ENCODE measurements around the gene DHRS12. TPM values are rescaled to one million over a fixed set of nuclear protein-coding genes. Genes with fewer than 3 reads are reported as not detected.

Gene DHRS12
- total RNA-seq, 1 experiment from 2014 or later, result 8.8 TPM

DNA sequence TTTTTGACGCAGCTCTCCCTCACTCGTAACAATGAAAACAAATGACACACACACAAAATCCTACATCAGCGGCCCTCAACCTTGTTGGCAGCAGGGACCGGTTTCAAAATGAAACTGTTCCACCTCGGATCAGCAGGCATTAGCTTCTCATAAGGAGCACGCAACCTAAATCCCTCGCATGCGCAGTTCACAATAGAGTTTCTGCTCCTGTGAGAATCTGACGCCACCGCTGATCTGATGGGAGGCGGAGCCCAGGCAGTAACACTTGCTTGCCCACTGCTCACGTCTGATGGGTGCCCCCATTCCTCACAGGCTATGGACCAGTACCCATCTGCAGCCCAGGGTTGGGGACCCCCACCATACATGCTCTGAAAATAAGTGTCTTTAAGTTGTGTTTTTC, 43.4 kb downstream of the DHRS12 start:
- H3K27me3 ChIP-seq (ENCODE audit: insufficient read depth, low read length), result no peaks in the 10 kb centered on the region
- no peak overlapping the region for H2BK5ac ChIP-seq (ENCODE audit: insufficient read length, low read length)
- WGBS (ENCODE audit: extremely low coverage, insufficient read length, low lambda C conversion rate), result no CpG with 5 or more reads among the region's 12 CpGs
- no peaks in the 10 kb centered on the region for H3K4me1 ChIP-seq (ENCODE audit: insufficient read depth, low read length)
- no peak for TF ChIP-seq CTCF (conservative IDR thresholded peaks at IDR 0.05)
- H3K79me2 ChIP-seq (ENCODE audit: insufficient read depth, low read length), result peaks cover 2% of the 10 kb centered on the region; the same call in 1 of the 2 replicates
- no peak overlapping the region for H2BK15ac ChIP-seq (ENCODE audit: low read depth, low read length)
- H2BK120ac ChIP-seq (ENCODE audit: low read depth, low read length, poor library complexity, severe bottlenecking), result no peak overlapping the region
- Mint-ChIP-seq H3K9me3 (no peaks in the 10 kb centered on the region), H3K4me3 (no peak overlapping the region), H3K27ac (peak overlapping the region in 2 of 3 experiments; percentile 7 to 9; a peak in 2 of 7 replicates), H3K4me1 (peaks cover 0 to 3% of the 10 kb centered on the region in 2 experiments; a peak in 2 of 4 replicates), H3K27me3 (ENCODE audit: low read depth) (no peaks in the 10 kb centered on the region), H3K36me3 (ENCODE audit: insufficient read depth in 1 of 3, low read depth in 3 of 3) (peaks cover 18 to 57% (median 53%) of the 10 kb centered on the region in 3 experiments)
- H3K27ac ChIP-seq (ENCODE audit: insufficient read length, low read depth, low read length), result no peak overlapping the region
- no peak overlapping the region for H4K5ac ChIP-seq (ENCODE audit: insufficient read length, low read depth, low read length)
- H3K23ac ChIP-seq (ENCODE audit: insufficient read length, low read depth, low read length), result no peak overlapping the region
- no peaks in the 10 kb centered on the region for H3K23me2 ChIP-seq (ENCODE audit: insufficient read length, low read depth, low read length, poor library complexity, severe bottlenecking)
- no peak overlapping the region for H2AK5ac ChIP-seq (ENCODE audit: insufficient read length, low read length)
- H4K91ac ChIP-seq (ENCODE audit: insufficient read length, low read depth, low read length), result no peak overlapping the region
- DNase-seq, result no peak
- no peaks in the 10 kb centered on the region for H3K79me1 ChIP-seq (ENCODE audit: insufficient read depth, low read depth, low read length, poor library complexity, severe bottlenecking)
- H2AFZ ChIP-seq (ENCODE audit: low read length), result no peak overlapping the region
- no peak overlapping the region for H3K18ac ChIP-seq (ENCODE audit: insufficient read length, low read depth, low read length)
- H3K9me3 ChIP-seq (ENCODE audit: control insufficient read depth, low read depth, low read length), result no peaks in the 10 kb centered on the region
- no peak overlapping the region for H3K4me2 ChIP-seq (ENCODE audit: insufficient read depth, insufficient read length, low read length)
- no peak overlapping the region for H3K56ac ChIP-seq (ENCODE audit: insufficient read length, low read depth, low read length)
- H2BK12ac ChIP-seq (ENCODE audit: insufficient read length, low read depth, low read length), result no peak overlapping the region
- H3K9ac ChIP-seq (ENCODE audit: extremely low read depth, insufficient read length, low read length), result no peak overlapping the region
- H4K8ac ChIP-seq (replicated peaks; ENCODE audit: insufficient read length, low read depth, low read length), result no peak overlapping the region
- H3K4ac ChIP-seq (ENCODE audit: low read depth, low read length), result no peak overlapping the region
- no peak overlapping the region for H3K14ac ChIP-seq (ENCODE audit: insufficient read depth, low read length)
- no peaks in the 10 kb centered on the region for H4K20me1 ChIP-seq (ENCODE audit: control insufficient read depth, insufficient read depth, insufficient read length)
- H3T11ph ChIP-seq (ENCODE audit: low read length), result no peak overlapping the region
- H2BK20ac ChIP-seq (ENCODE audit: low read depth, low read length, poor library complexity, severe bottlenecking), result no peak overlapping the region
